AG09309 (cell line): ENCODE data around the gene ABCA8.

ENCODE experiments used
- DNase-seq: peaks from one replicate; pipeline ENCODE4 v3.0.0-alpha.2; 2010; ENCODE audit warnings: low read depth
- H3K4me3 ChIP-seq: 2 replicates; pipeline ENCODE4 v1.5.1; 2011; ENCODE audit warnings: mild to moderate bottlenecking, low read depth, low read length, moderate library complexity; ENCODE audit not compliant: control insufficient read depth
- TF ChIP-seq, protein P1 (sequence below): IDR thresholded peaks from 2 replicates; pipeline ENCODE4 v1.5.1; 2011; ENCODE audit warnings: mild to moderate bottlenecking, low read depth, low read length, inconsistent platforms; ENCODE audit not compliant: insufficient read depth, control insufficient read depth; ENCODE audit errors: missing control alignments

ABCA8 gene

DNA sequence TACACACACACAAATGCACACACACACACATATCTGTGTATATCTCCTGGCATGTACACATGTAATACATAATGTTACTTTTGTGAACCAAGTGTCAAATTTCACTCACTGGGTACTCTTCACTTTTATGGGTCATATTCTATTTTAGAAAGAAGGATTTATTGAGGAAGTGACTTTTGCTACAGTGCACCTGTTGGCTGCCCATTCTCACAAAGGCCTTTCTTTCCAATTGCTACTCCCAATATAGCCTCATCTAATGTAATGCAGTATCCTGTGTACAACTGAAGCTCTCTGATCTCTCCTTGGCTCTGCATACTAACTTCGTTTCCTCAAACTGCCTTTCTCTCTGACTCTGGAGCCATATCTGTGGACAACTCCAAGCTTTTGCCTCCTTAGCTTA lies 107.5 kb downstream of the ABCA8 start:
- no peak overlapping the region for H3K4me3 ChIP-seq
- DNase-seq: no peak
- TF ChIP-seq, protein P1, sequence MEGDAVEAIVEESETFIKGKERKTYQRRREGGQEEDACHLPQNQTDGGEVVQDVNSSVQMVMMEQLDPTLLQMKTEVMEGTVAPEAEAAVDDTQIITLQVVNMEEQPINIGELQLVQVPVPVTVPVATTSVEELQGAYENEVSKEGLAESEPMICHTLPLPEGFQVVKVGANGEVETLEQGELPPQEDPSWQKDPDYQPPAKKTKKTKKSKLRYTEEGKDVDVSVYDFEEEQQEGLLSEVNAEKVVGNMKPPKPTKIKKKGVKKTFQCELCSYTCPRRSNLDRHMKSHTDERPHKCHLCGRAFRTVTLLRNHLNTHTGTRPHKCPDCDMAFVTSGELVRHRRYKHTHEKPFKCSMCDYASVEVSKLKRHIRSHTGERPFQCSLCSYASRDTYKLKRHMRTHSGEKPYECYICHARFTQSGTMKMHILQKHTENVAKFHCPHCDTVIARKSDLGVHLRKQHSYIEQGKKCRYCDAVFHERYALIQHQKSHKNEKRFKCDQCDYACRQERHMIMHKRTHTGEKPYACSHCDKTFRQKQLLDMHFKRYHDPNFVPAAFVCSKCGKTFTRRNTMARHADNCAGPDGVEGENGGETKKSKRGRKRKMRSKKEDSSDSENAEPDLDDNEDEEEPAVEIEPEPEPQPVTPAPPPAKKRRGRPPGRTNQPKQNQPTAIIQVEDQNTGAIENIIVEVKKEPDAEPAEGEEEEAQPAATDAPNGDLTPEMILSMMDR: no peak

DNA sequence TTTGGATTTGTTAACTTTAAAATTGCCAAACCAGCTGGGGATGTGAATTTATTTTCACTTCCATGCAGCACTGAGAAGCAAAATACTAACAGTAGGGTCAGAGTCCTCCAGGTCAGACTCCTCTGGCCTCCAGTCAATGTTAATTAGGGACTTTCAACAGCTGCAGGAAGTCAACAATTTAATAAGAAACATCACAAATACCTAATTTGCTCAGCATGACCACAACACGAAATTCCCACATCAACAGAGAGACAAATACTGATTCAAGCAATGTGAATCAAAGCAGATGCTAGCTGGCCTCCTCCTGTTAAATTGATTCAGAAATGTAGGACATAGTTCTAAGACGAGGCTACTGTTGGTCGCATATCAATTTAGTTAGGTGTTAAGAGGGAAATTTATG lies 111.7 kb downstream of the ABCA8 start:
- no peak for DNase-seq
- TF ChIP-seq, protein P1: no peak
- no peak overlapping the region for H3K4me3 ChIP-seq

DNA sequence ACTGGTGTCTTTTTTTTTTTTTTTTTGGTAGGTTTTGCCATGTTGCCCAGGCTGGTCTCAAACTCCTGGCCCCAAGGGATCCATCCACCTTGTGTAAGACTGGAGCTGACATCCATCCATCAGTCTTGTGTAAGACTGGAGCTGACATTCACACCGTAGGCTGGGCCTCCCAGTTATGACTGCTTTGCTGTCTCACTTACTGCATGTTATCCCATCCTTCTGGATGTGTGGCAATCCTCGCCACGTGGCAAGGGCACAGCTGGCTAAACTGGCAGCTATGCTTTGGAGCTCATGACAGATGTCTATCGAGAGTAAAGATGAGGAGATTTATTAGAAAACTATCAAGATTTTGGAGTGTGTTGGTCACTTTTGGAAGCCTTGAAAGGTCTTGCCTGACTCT lies 115.1 kb downstream of the ABCA8 start:
- DNase-seq: no peak
- no peak overlapping the region for H3K4me3 ChIP-seq
- TF ChIP-seq, protein P1: no peak

DNA sequence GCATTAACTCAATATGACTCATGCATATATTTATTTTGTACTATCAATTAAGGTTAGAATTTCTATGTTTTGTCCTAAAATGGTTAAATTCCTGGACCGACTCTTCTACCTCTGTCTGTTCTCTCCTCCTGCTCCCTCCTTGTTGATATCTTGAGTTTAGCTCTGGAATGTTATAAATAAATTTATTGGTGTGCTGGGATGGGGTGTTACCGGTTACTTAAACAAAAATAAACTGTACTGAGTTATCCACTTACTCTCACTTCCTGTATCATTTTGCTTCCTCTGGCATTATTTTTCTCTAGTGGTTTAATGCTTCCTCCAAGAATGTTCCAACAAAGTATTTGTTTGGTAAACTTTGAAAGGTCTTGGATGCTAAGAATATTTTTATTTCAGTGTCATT lies 120.1 kb downstream of the ABCA8 start:
- H3K4me3 ChIP-seq: no peak overlapping the region
- TF ChIP-seq, protein P1: no peak
- no peak for DNase-seq

DNA sequence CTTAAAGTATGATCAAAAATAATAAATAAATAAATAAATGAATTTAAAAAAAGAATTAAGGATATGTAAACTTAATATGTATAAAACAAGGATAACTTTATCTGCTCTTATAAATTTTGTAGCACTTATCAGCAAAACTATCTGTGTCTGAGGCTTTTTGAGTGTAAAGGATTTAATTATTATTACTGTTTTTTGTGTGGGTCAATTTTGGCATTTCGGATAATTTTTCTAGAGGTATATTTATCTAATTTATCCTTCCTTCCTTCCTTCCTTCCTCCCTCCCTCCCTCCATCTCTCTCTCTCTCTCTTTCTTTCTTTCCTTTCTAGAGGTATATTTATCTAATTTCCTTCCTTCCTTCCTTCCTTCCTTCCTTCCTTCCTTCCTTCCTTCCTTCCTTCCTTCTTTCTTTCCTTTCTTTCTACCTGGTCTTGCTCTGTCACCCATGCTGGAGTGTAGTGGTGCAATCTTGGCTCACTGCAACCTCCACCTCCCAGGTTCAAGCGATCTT lies 120.8 kb downstream of the ABCA8 start:
- TF ChIP-seq, protein P1: no peak
- DNase-seq: no peak
- no peak overlapping the region for H3K4me3 ChIP-seq

DNA sequence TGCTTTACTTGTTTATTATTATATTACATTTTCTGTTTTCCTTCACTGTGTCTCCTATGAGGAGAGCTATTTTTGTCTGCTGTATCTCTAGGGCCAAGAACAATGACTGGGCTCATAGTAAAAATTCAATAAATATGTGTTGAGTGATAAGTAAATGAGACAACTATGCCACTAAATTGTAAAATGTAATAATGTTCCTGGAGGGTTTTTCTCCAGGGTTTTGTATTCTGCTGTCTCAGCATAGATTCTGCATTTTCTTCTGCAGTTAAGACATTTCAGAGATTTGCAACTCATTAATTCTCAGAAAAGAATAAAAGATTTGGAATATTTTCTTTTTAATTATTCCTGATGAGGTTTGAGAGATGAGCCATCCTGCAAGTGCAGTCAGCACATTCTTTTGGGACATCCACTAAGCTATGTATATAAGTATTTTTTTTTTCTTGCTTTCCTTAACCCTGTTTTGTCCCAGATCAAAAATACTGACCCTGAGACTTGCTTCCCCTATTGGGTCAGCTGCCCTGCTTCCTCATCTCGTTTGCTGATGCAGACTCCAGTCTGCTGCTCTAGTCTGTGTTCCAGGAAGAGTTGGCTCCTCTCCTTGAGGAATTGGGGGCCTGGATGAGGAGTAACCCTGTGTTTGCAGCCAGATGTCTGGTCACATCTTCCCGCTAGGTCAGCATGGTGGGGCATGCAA lies 122.9 kb downstream of the ABCA8 start:
- no peak overlapping the region for H3K4me3 ChIP-seq
- no peak for DNase-seq
- TF ChIP-seq, protein P1: no peak
